ENCODE results near the gene TRUB2.
A peak's percentile ranks its signal among the peaks of the same experiment; 100 is the strongest.
"Not testable (repeated sequence)": the region's sequence is repeated elsewhere in the genome, so short reads cannot be mapped to it uniquely, and the experiment has no call there.

The TRUB2 gene

DNA sequence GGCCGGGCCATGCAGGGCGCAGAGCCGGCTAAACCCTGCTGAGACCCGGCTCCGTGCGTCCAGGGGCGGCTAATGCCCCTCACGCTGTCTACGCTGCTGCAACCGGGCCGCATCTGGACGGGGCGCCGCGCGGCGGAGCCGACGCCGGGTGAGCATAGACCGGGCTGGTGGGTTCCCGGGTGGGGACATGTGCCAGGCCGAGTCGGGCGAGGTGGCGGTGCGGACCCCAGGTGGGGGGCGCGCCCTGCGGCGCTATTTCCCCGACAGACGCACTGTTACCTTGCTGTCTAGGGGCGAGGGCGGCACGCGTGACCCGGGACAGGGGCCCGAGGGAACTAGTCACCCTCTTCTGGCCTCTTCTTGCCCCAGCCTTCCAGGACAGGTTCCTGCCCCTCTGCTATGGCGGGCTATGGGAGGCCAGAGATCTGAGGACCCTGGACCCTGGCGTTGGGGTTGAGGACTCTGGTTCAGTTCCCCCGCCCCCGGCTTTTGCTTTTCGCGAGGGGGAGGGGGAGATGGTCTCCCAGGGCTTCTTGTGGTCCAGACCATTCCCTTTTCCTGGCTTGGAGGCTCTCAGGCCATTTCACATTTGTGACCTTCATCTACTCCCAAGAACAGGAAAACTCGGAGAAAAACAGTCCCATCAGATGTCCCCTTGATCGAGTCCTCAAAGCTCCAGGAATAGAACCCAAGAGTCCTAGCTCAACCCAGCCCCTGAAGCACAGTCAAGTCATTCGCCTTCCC is 18.6 kb upstream of the TRUB2 start:
- DNase-seq = no peak

GRCh38 chr9:128339761-128340690 is 17.8 kb upstream of the TRUB2 start, which contains the start of gene SLC27A4:
Gene SLC27A4 (plus strand): TSS chr9:128340527. CDS start chr9:128343133, 2,606 bp downstream.
- peak; percentile 77 for DNase-seq

DNA sequence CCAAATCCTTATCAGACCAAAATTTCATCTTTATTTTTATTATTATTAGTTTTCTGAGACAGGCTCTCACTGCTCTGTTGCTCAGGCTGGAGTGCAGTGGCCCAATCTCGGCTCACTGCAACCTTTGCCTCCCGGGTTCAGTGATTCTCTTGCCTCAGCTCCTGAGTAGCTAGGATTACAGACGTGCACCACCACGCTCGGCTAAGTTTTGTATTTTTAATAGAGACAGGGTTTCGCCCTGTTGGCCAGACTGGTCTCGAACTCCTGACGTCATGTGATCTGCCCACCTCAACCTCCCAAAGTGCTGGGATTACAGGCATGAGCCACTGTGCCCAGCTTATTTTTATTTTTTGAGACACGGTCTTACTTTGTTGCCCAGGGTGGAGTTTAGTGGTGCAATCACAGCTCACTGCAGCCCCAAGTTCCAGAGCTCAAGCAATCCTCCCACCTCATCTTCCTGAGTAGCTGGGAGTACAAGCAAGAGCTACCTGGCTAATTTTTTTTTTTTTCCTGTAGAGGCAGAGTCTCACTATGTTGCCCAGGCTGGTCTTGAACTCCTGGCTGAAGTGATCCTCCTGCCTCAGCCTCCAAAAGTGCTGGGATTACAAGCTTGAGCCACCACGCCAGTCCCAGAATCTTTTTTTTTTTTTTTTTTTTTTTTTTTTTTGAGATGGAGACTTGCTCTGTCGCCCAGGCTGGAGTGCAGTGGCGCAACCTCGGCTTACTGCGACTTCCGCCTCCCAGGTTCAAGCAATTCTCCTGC is 16.8 kb upstream of the TRUB2 start:
- not testable (repeated sequence) for DNase-seq

DNA sequence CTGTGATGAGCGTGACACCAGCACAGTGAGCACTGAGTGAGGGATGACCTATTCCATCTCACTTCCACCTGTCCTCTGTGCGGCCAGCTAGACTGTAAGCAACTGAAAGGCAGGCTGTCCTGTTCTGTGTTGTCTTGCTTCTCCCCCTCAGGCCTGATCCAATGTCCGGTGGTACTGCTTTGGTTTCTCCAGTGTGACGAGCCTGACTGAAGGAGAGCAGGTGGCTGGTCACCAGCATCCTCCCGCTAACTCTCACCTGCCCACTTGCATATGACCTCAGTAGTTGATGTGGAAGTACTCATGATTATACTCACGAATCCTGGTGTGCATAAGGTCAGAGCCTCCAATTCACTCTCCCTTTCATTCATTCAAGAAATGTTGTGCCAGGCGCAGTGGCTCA is 15.7 kb upstream of the TRUB2 start:
- no peak for DNase-seq

DNA sequence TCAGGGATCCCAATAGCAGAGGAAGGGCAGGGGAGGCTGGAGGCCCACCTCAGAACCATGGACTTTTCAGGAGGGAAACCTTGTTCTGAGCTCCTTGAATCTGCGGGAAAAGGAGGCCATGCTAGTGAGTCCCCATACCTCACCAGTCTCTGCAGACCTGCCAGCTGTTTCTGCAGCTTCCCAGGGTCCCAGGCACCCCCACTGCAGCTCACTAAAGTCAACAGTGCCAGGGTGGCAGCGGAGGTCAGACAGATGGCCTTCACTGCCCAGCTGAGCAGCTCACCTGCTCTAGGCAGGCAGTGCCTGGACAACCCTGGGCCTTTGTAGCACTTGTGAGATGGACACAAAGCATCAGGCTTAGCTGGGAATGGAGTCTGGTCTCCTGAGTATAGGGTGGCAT is 13.7 kb upstream of the TRUB2 start:
- no peak for DNase-seq

GRCh38 chr9:128335161-128335560 is 12.9 kb upstream of the TRUB2 start:
- DNase-seq = no peak

GRCh38 chr9:128333451-128333869 is 11.2 kb upstream of the TRUB2 start:
- DNase-seq = no peak

- DNase-seq = no peak
Measured at GRCh38 chr9:128325629-128326028, 3.4 kb upstream of the TRUB2 start.

DNA sequence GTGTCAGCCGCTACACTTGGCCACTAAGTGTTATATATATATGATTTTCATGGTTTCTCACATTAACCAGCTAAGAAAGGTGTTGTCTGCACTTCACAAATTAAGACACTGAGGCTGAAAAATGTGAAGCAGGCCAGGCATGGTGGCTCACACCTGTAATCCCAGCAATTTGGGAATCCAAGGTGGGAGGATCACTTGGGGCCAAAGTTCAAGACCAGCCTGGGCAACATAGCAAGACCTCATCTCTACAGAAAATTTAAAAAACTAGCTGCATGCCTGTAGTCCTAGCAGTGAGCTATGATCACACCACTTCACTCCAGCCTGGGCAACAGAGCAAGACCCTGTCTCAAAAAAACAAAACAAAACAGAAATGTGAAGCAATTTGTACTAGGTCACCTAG is 2.2 kb upstream of the TRUB2 start:
- no peak for DNase-seq

GRCh38 chr9:128323791-128324190 is 1.5 kb upstream of the TRUB2 start:
- no peak for DNase-seq

DNA sequence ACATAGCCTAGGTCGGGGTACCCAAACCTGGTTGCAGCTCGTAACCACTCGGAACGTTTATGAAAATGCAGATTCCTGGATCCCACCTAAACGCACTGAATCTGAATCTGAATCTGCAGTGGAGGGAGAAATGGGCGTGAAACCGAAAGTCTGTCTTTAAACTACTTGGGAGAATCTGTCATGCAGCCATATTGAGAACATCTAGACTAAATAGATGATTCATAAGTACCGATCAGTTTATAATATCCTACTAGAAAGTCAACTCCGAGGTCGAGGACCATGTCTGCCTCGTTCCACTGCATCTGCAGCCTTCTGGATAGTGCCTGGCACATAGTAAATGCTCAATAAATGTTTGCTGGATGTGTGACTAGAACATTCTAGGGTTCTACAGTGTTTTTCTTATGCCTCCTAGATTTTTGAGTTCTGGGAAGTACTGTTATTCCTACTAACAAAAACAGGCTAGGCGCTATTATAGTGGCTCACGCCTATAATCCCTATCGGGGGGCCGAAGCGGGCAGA is 1.0 kb upstream of the TRUB2 start:
- DNase-seq = no peak

DNA sequence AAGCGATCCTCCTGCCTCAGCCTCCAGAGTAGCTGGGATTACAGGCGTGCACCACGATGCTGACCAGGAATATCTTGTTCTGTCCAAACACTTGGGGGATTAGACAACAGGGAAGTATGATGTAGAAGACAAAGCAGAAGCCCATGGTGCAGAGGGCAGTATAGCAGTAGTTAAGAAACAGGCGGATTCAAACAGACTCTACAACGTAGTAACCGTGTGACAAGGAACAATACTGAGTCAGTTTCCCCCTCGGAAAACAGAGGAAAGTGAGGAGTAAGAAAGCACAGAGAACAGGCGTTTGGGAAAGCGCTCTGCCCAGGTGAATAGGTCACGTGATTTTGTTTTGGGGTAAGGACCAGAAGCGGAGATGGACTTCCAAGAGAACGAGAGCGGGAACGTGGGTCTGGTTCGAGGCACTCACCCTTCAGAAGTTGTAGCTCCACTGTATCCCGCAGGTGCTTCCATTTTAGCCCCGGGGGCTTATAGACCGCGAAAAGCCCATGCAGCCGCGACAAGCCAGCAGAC is 306 bp downstream of the TRUB2 start:
- DNase-seq = no peak

DNA sequence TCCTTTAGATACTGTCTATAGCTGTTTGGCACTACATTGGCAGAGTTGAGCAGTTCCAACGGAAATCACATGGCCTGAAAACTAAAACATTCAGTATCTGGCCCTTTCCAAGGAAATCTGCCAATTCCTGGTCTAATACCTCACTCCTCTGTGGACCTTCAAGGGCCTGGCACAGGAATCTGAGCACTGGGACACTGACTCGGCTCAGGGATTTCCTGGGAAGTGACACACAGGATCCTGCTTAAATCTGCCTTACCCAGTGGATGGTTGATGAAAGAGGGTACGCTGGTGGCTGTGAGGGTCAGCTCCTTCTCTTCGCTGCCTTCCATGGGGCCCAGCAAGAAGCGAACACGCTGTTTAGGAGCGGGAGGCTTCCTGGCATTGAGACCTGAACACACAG is 904 bp downstream of the TRUB2 start:
- DNase-seq = no peak

GRCh38 chr9:128317629-128318028 is 4.6 kb downstream of the TRUB2 start:
- DNase-seq = no peak

DNA sequence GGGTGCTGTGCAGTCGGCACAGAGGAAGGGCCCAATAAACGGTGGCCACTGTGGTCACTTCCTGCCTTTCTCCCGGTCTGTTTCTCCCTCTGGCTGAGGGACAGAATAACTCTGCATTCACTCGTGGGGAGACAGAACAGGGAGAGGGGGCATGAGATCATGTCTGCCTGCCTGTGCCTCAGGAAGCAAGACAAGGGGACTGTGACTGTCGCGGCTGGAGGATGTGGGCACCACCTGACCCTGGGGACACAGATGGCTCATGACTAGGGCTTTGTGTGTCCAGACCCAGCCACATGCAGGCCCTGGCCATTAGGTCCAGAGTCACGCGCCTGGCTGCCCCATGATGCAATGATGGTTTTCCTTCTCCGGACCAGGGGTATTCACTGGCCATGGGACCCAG is 5.8 kb downstream of the TRUB2 start:
- no peak for DNase-seq

DNA sequence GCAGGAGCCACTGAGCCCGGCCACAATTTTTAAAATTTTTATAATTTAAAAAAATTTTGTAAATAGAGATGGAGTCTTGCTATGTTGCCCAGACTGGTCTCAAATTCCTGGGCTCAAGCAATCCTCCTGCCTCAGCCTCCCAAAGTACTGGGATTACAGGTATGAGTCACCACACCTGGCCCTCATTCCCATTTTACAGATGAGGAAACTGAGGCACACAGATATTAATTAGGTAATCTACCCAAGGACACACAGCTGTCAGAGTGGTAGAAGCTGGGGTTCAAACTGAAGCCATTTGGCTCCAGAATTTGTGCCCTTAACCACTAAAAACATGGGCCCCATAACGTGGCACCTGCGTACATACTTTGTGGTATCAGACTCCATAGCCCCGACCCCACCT is 7.5 kb downstream of the TRUB2 start:
- no peak for DNase-seq

- DNase-seq = no peak
Measured at GRCh38 chr9:128310461-128310860, 11.8 kb downstream of the TRUB2 start.

DNA sequence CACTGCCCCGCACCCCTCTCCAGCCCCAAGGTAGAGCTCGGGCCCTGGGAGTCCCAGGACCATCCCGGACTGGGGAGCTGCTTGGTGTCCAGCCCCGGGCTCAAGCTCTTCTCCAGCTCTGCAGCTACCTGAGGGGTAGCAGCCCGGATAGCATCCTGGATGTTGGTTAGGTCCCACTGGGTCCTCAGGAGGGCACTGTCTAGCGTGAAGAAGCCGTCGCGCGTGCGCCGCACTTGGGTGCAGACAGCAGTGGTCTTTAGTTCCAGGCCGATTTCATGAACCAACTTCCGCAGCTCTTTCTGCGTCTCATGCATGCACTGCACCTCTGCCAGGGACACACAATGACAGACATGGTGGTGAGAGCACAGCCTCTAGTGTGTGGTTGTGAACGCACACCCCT is 12.7 kb downstream of the TRUB2 start:
- DNase-seq = no peak

- DNase-seq = no peak
Measured at GRCh38 chr9:128304971-128305288, 17.3 kb downstream of the TRUB2 start.

- DNase-seq = no peak
Measured at GRCh38 chr9:128304136-128304970, 17.9 kb downstream of the TRUB2 start.
